ACC112 (cell line): ENCODE results near the gene COL18A1.

Experiments
- H2AFZ ChIP-seq: fragments of 200-600 bp; sonication (generic); one replicate; pipeline ENCODE4 v1.6.0; 2017; ENCODE audit warnings: antibody characterized with exemption, low read length; ENCODE audit not compliant: unreplicated experiment
- H3K27ac ChIP-seq: fragments of 200-600 bp; sonication (generic); 2 replicates; pipeline ENCODE4 v1.5.1; 2014; ENCODE audit warnings: low read depth, mild to moderate bottlenecking, antibody characterized with exemption, low read length, moderate library complexity
- H3K27me3 ChIP-seq: fragments of 200-600 bp; sonication (generic); 2 replicates; pipeline ENCODE4 v1.6.1; 2014; ENCODE audit warnings: mild to moderate bottlenecking, antibody characterized with exemption, low read length, moderate library complexity, mixed read lengths; ENCODE audit not compliant: insufficient read depth
- H3K36me3 ChIP-seq: fragments of 200-600 bp; sonication (generic); 2 replicates; pipeline ENCODE4 v1.6.1; 2016; ENCODE audit warnings: mild to moderate bottlenecking, antibody characterized with exemption, low read length, moderate library complexity, mixed read lengths; ENCODE audit not compliant: insufficient read depth
- H3K4me1 ChIP-seq: fragments of 200-600 bp; sonication (generic); one replicate; pipeline ENCODE4 v1.6.1; 2016; ENCODE audit warnings: low read length, mixed read lengths; ENCODE audit not compliant: insufficient read depth, unreplicated experiment, control insufficient read depth
- H3K4me3 ChIP-seq: fragments of 200-600 bp; sonication (generic); 2 replicates; pipeline ENCODE4 v1.5.1; 2014; ENCODE audit warnings: mild to moderate bottlenecking, low read depth, low read length
- H3K79me2 ChIP-seq: fragments of 200-600 bp; sonication (generic); one replicate; pipeline ENCODE4 v1.6.0; 2016; ENCODE audit warnings: low read length; ENCODE audit not compliant: control insufficient read depth, unreplicated experiment, insufficient read depth

COL18A1 gene

GRCh38 chr21:45490049-45490731 is 85.2 kb downstream of the COL18A1 start:
- no peaks in the 10 kb centered on the region for H3K4me1 ChIP-seq

GRCh38 chr21:45491056-45491455 is 86.1 kb downstream of the COL18A1 start:
- Histone ChIP-seq H3K79me2 (no peaks in the 10 kb centered on the region), H3K4me1 (no peaks in the 10 kb centered on the region), H3K27ac (no peak overlapping the region), H2AFZ (no peak overlapping the region), H3K4me3 (no peak overlapping the region), H3K36me3 (no peaks in the 10 kb centered on the region), H3K27me3 (no peaks in the 10 kb centered on the region)

More at GRCh38 chr21:45490049-45490731, 85.2 kb downstream of the COL18A1 start:
- Histone ChIP-seq H3K4me3 (no peak overlapping the region), H3K27me3 (no peaks in the 10 kb centered on the region), H3K79me2 (no peaks in the 10 kb centered on the region), H3K36me3 (no peaks in the 10 kb centered on the region), H2AFZ (no peak overlapping the region), H3K27ac (no peak overlapping the region)

GRCh38 chr21:45491623-45492022 is 86.7 kb downstream of the COL18A1 start:
- Histone ChIP-seq H2AFZ (no peak overlapping the region), H3K4me3 (no peak overlapping the region), H3K36me3 (peaks cover 3% of the 10 kb centered on the region; the same call in 1 of the 2 replicates), H3K4me1 (no peaks in the 10 kb centered on the region), H3K27ac (no peak overlapping the region), H3K79me2 (no peaks in the 10 kb centered on the region), H3K27me3 (no peaks in the 10 kb centered on the region)

- Histone ChIP-seq H3K4me1 (no peaks in the 10 kb centered on the region), H3K27ac (no peak overlapping the region), H3K27me3 (no peaks in the 10 kb centered on the region), H3K4me3 (no peak overlapping the region), H2AFZ (no peak overlapping the region), H3K36me3 (peaks cover 6% of the 10 kb centered on the region; the same call in 1 of the 2 replicates), H3K79me2 (no peaks in the 10 kb centered on the region)
These were observed 87.8 kb downstream of the COL18A1 start for GRCh38 chr21:45492765-45493164.

GRCh38 chr21:45493401-45494001 is 88.5 kb downstream of the COL18A1 start:
- Histone ChIP-seq H3K4me1 (no peaks in the 10 kb centered on the region), H3K27ac (no peak overlapping the region), H2AFZ (no peak overlapping the region), H3K79me2 (no peaks in the 10 kb centered on the region), H3K36me3 (peaks cover 7% of the 10 kb centered on the region; the same call in 1 of the 2 replicates), H3K27me3 (no peaks in the 10 kb centered on the region), H3K4me3 (no peak overlapping the region)

- Histone ChIP-seq H3K36me3 (peaks cover 11% of the 10 kb centered on the region; the same call in 1 of the 2 replicates), H2AFZ (no peak overlapping the region), H3K27ac (no peak overlapping the region), H3K79me2 (no peaks in the 10 kb centered on the region), H3K4me1 (no peaks in the 10 kb centered on the region), H3K27me3 (no peaks in the 10 kb centered on the region), H3K4me3 (no peak overlapping the region)
These were observed 89.3 kb downstream of the COL18A1 start for GRCh38 chr21:45494135-45494850.

- Histone ChIP-seq H3K36me3 (peaks cover 11% of the 10 kb centered on the region; the same call in 1 of the 2 replicates), H3K4me3 (no peak overlapping the region), H3K79me2 (no peaks in the 10 kb centered on the region), H3K27me3 (no peaks in the 10 kb centered on the region), H3K4me1 (no peaks in the 10 kb centered on the region), H2AFZ (no peak overlapping the region), H3K27ac (no peak overlapping the region)
These were observed 90.1 kb downstream of the COL18A1 start for GRCh38 chr21:45494851-45495680.

- no peak overlapping the region for H3K4me3 ChIP-seq
- no peak overlapping the region for H2AFZ ChIP-seq
- no peaks in the 10 kb centered on the region for H3K4me1 ChIP-seq
- no peaks in the 10 kb centered on the region for H3K79me2 ChIP-seq
- no peak overlapping the region for H3K27ac ChIP-seq
- H3K27me3 ChIP-seq: no peaks in the 10 kb centered on the region
- H3K36me3 ChIP-seq: peaks cover 11% of the 10 kb centered on the region; the same call in 1 of the 2 replicates
These were observed 91.4 kb downstream of the COL18A1 start for GRCh38 chr21:45496151-45496967.

GRCh38 chr21:45496968-45497845 is 92.2 kb downstream of the COL18A1 start:
- no peaks in the 10 kb centered on the region for H3K79me2 ChIP-seq
- no peak overlapping the region for H3K4me3 ChIP-seq
- H3K4me1 ChIP-seq: no peaks in the 10 kb centered on the region
- peaks cover 11% of the 10 kb centered on the region; the same call in 1 of the 2 replicates for H3K36me3 ChIP-seq
- no peak overlapping the region for H3K27ac ChIP-seq
- H2AFZ ChIP-seq: no peak overlapping the region
- H3K27me3 ChIP-seq: no peaks in the 10 kb centered on the region
